GM12878 (cell line): ENCODE measurements around the gene COL25A1. TPM values are rescaled to one million over a fixed set of nuclear protein-coding genes. Genes with fewer than 3 reads are reported as not detected.

Source experiments
- ATAC-seq: fragments of 200-7000 bp; cut with Tn5 transposase; 3 replicates; pipeline ENCODE4 v1.9.1; 2020; ENCODE audit warnings: mild to moderate bottlenecking, moderate library complexity
- BruUV-seq: library from RNA; stranded (reverse); fragments of 400-500 nt; replicated peaks from 2 replicates; lab custom pipeline; 2021; lab: Mats Ljungman, UMichigan
- CTCF ChIA-PET: fragments of 300-600 bp; sonication (Branson Sonifier 250); formaldehyde crosslinking; extraction: SDS; loops from one replicate; lab custom pipeline; 2021; ENCODE audit warnings: inconsistent platforms; lab: Yijun Ruan, JAX
- POLR2A ChIA-PET: fragments of 350-600 bp; formaldehyde crosslinking; extraction: SDS; loops from one replicate; lab custom pipeline; 2021; ENCODE audit warnings: inconsistent platforms; lab: Charles Lee
- RAD21 ChIA-PET: fragments of 300-600 bp; sonication (Branson Sonifier 250); formaldehyde crosslinking; loops from one replicate; lab custom pipeline; 2023; ENCODE audit warnings: antibody characterized with exemption; ENCODE audit not compliant: unreplicated experiment; lab: Charles Lee
- SMC1A ChIA-PET: fragments of 300-600 bp; sonication (Branson Sonifier 250); formaldehyde crosslinking; loops from one replicate; lab custom pipeline; 2023; ENCODE audit not compliant: unreplicated experiment, uncharacterized antibody; lab: Charles Lee
- DNase-seq: peaks from one replicate; pipeline ENCODE4 v3.0.0-alpha.2; 2011; ENCODE audit warnings: low read depth, low spot score
- FAIRE-seq: peaks from 3 replicates; lab custom pipeline; 2011; peaks lifted over from hg19 to GRCh38; lab: Jason Lieb, UNC
- H2AFZ ChIP-seq: 2 replicates; pipeline ENCODE4 v1.6.0; 2011; ENCODE audit warnings: low read depth, low read length, control low read depth; ENCODE audit not compliant: control insufficient read depth
- H3K27ac ChIP-seq: 2 replicates; pipeline ENCODE4 v1.5.1; 2011; ENCODE audit warnings: control low read depth; ENCODE audit not compliant: control insufficient read depth, insufficient read depth
- H3K27me3 ChIP-seq, 2 experiments: replicated peaks in 1 of 2; 2 replicates each; pipeline versions ENCODE4 v1.6.0 to v1.6.1; 2011; ENCODE audit warnings: low read length in 1 of 2; ENCODE audit not compliant: control insufficient read depth in 2 of 2, insufficient read depth in 2 of 2
- H3K36me3 ChIP-seq, 2 experiments: 2 replicates each; pipeline ENCODE4 v1.5.1; 2011; ENCODE audit warnings: low read length in 1 of 2; ENCODE audit not compliant: control insufficient read depth in 2 of 2, insufficient read depth in 2 of 2
- H3K4me1 ChIP-seq: 2 replicates; pipeline ENCODE4 v1.6.1; 2011; ENCODE audit warnings: mild to moderate bottlenecking, low read length, moderate library complexity, mixed read lengths; ENCODE audit not compliant: control insufficient read depth, insufficient read depth
- H3K4me2 ChIP-seq: 2 replicates; pipeline ENCODE4 v1.6.0; 2011; ENCODE audit warnings: control low read depth; ENCODE audit not compliant: control insufficient read depth, insufficient read depth
- H3K4me3 ChIP-seq: fragments of 200-600 bp; sonication (generic); 2 replicates; pipeline ENCODE4 v1.5.1; 2016
- H3K79me2 ChIP-seq: 2 replicates; pipeline ENCODE4 v1.6.0; 2011; ENCODE audit warnings: low read length; ENCODE audit not compliant: control insufficient read depth, insufficient read depth
- H3K9ac ChIP-seq: 2 replicates; pipeline ENCODE4 v1.8.0; 2011; ENCODE audit warnings: low read length, control low read depth, mixed read lengths; ENCODE audit not compliant: control insufficient read depth, insufficient read depth
- H3K9me3 ChIP-seq: replicated peaks from 3 replicates; pipeline ENCODE4 v1.5.1; 2011; ENCODE audit warnings: mild to moderate bottlenecking, low read length; ENCODE audit not compliant: control insufficient read depth, insufficient read depth
- H4K20me1 ChIP-seq: 2 replicates; pipeline ENCODE4 v1.6.0; 2011; ENCODE audit not compliant: control insufficient read depth, insufficient read depth
- BHLHE40 ChIP-seq, 2 experiments: fragments of 450-650 bp in 1 of 2; IDR thresholded peaks; 2 replicates each; pipeline ENCODE4 v1.6.1; 2011 to 2017; ENCODE audit warnings: low read depth in 2 of 2, borderline replicate concordance in 1 of 2, improper control_type of control experiment in 1 of 2, low read length in 1 of 2, mild to moderate bottlenecking in 1 of 2
- BMI1 ChIP-seq: fragments of 450-650 bp; IDR thresholded peaks from 2 replicates; pipeline ENCODE4 v1.6.1; 2016; ENCODE audit warnings: mild to moderate bottlenecking, moderate library complexity, borderline replicate concordance
- CEBPB ChIP-seq, 2 experiments: fragments of 150-350 bp in 1 of 2; IDR thresholded peaks; 2 replicates each; pipeline ENCODE4 v1.6.1; 2012 to 2014; ENCODE audit warnings: low read depth in 2 of 2, low read length in 2 of 2, borderline replicate concordance in 1 of 2, inconsistent platforms in 1 of 2
- EZH2 ChIP-seq: IDR thresholded peaks from 2 replicates; pipeline ENCODE4 v1.6.1; 2012; ENCODE audit warnings: low read depth, mild to moderate bottlenecking, control low read depth, inconsistent platforms, low read length, borderline replicate concordance; ENCODE audit not compliant: control insufficient read depth
- GATAD2B ChIP-seq: fragments of 450-650 bp; conservative IDR thresholded peaks from 2 replicates; pipeline ENCODE4 v1.6.1; 2017; ENCODE audit warnings: low read depth, mild to moderate bottlenecking, moderate library complexity
- IRF4 ChIP-seq: IDR thresholded peaks from 2 replicates; pipeline ENCODE4 v1.6.1; 2011; ENCODE audit warnings: low read depth, low read length
- KAT2A ChIP-seq: conservative IDR thresholded peaks from 2 replicates; pipeline ENCODE4 v1.6.1; 2011; ENCODE audit warnings: low read depth, low read length; ENCODE audit not compliant: control insufficient read depth
- NBN ChIP-seq: fragments of 450-650 bp; IDR thresholded peaks from 2 replicates; pipeline ENCODE4 v1.6.1; 2016
- NR2C2 ChIP-seq: IDR thresholded peaks from 2 replicates; pipeline ENCODE4 v1.6.1; 2011; ENCODE audit warnings: borderline replicate concordance, low read depth; ENCODE audit not compliant: control insufficient read depth, insufficient read length
- PAX5 ChIP-seq: IDR thresholded peaks from 2 replicates; pipeline ENCODE4 v1.6.1; 2011; ENCODE audit warnings: low read depth, low read length, borderline replicate concordance
- POLR2AphosphoS5 ChIP-seq: IDR thresholded peaks from 2 replicates; pipeline ENCODE4 v1.6.1; 2011; ENCODE audit warnings: mild to moderate bottlenecking, low read length, inconsistent platforms
- SMAD5 ChIP-seq: IDR thresholded peaks from 2 replicates; pipeline ENCODE4 v1.6.1; 2016; ENCODE audit warnings: antibody characterized with exemption, low read depth
- SREBF1 ChIP-seq: IDR thresholded peaks from 2 replicates; pipeline ENCODE4 v1.6.1; 2012; ENCODE audit warnings: mild to moderate bottlenecking, low read length
- SRF ChIP-seq, 2 experiments: IDR thresholded peaks; 2 replicates each; pipeline ENCODE4 v1.6.1; 2011; ENCODE audit warnings: low read depth in 2 of 2, low read length in 2 of 2, mild to moderate bottlenecking in 1 of 2, moderate library complexity in 1 of 2
- STAT1 ChIP-seq: fragments of 450-650 bp; conservative IDR thresholded peaks from 2 replicates; pipeline ENCODE4 v1.6.1; 2014; ENCODE audit warnings: antibody characterized with exemption, mild to moderate bottlenecking
- SUPT20H ChIP-seq: IDR thresholded peaks from 2 replicates; pipeline ENCODE4 v1.6.1; 2011; ENCODE audit warnings: low read depth, mild to moderate bottlenecking, low read length, moderate library complexity, borderline replicate concordance; ENCODE audit not compliant: control insufficient read depth
- TCF12 ChIP-seq: IDR thresholded peaks from 2 replicates; pipeline ENCODE4 v1.6.1; 2011; ENCODE audit warnings: low read depth, mild to moderate bottlenecking, low read length
- WRNIP1 ChIP-seq: IDR thresholded peaks from 2 replicates; pipeline ENCODE4 v1.6.1; 2011; ENCODE audit warnings: low read depth, low read length, improper control_type of control experiment, borderline replicate concordance
- ZNF384 ChIP-seq: IDR thresholded peaks from 2 replicates; pipeline ENCODE4 v1.6.1; 2012; ENCODE audit warnings: low read depth, mild to moderate bottlenecking, low read length, improper control_type of control experiment, borderline replicate concordance
- WGBS: methylation state at CpG from one replicate; pipeline ENCODE4 v1.1.6; 2016; ENCODE audit warnings: low lambda C conversion rate; ENCODE audit not compliant: insufficient replicate concordance, insufficient coverage; ENCODE audit errors: missing lambda C conversion rate; 5-methylcytosine and 5-hydroxymethylcytosine counted together
- in situ Hi-C: fragments of 300-500 bp; cut with MboI; formaldehyde crosslinking; loops from 9 replicates; pipeline ENCODE4 v1.14.3; 2018; ENCODE audit warnings: mixed read lengths
- intact Hi-C: fragments of 100-400 bp; cut with micrococcal nuclease; formaldehyde crosslinking; loops from one replicate; pipeline ENCODE4 v1.14.2; 2022; ENCODE audit not compliant: unreplicated experiment
- polyA plus RNA-seq, 11 experiments: library from polyadenylated mRNA; depleted of rRNA in 4 of 11; unstranded in 6 of 11; stranded (reverse) in 5 of 11; fragments of >200 nt; fragmentation: Nextera tagmentation in 4 of 11; fragmentation: Illumina TruSeq in 1 of 11; extraction: Ambion mirVana in 4 of 11; extraction: Trizol in 1 of 11; gene quantifications; 1 replicate in 1 of 11; 2 replicates in 10 of 11; pipeline versions ENCODE4 v1.2.1 to v1.2.3, GENCODE V29; 2011 to 2016; ENCODE audit warnings: inconsistent platforms in 2 of 11, missing spikeins in 2 of 11, low read depth in 1 of 11
- total RNA-seq, 4 experiments: library from RNA; depleted of rRNA in 3 of 4; stranded (reverse); fragments of >200 nt in 3 of 4; fragmentation: Illumina TruSeq in 1 of 4; extraction: Trizol in 1 of 4; gene quantifications; 2 replicates each; pipeline versions ENCODE4 v1.2.1 to v1.2.3, GENCODE V29; 2013 to 2021
- TF ChIP-seq, protein P1 (sequence below): IDR thresholded peaks from 2 replicates; pipeline ENCODE4 v1.6.1; 2012; ENCODE audit warnings: low read depth, low read length, improper control_type of control experiment

The COL25A1 gene
- total and polyA plus RNA-seq, 10 of the 15 experiments (the other 5 are each of a cell fraction or from before 2014, with no cell fraction given), result 0.01 to 0.26 (median 0.12) TPM; not detected in 6

DNA sequence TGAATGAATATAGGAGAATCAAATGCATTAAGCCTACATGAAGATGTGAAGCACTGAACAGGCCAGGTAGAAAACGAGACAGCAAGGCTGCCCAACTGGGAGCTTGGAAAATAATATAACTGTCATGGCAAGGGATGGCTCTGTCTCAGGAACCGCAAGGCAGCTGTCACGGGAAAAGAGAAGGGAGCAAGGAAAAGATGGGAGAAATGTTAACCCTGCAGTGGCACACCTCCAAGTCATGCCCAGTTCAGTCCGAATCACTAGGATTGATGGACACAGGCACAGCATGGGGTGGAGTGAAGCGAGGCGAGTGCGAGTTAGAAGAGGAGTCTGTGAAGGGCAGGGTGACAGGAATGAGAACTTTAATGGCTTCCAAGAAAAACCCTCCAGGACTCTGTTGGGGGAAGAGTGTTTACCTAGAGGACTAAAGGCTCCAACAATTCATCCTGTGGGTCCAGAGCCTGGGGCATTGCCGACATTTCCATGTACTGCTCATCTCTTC, 395.5 kb downstream of the COL25A1 start:
- Histone ChIP-seq H4K20me1 (no peaks in the 10 kb centered on the region), H3K4me1 (no peaks in the 10 kb centered on the region), H2AFZ (no peak overlapping the region), H3K4me3 (no peak overlapping the region), H3K9ac (no peak overlapping the region), H3K27me3 (peaks cover 0 to 2% of the 10 kb centered on the region in 2 experiments; a peak in 1 of 4 replicates), H3K9me3 (no peaks in the 10 kb centered on the region), H3K27ac (no peak overlapping the region), H3K79me2 (no peaks in the 10 kb centered on the region), H3K36me3 (no peaks in the 10 kb centered on the region), H3K4me2 (no peak overlapping the region)
- ATAC-seq (no peak), DNase-seq (no peak), FAIRE-seq (no peak)
- CTCF ChIA-PET, result no interaction called here
- SMC1A ChIA-PET, result no interaction called here
- POLR2A ChIA-PET, result no interaction called here
- BruUV-seq, result no TSS peak
- intact Hi-C loops, result no loop called here
- TF ChIP-seq STAT1 (no peak), PAX5 (no peak), SUPT20H (no peak), EZH2 (no peak), WRNIP1 (no peak), SMAD5 (no peak), CEBPB (IDR thresholded peaks at IDR 0.05; ENCODE audit: borderline replicate concordance in 1 of 2, low read depth in 2 of 2, low read length in 2 of 2) (no peak)
- in situ Hi-C loops, result no loop called here
- WGBS, result 46% methylated on average over 8 of the region's 8 CpGs
- RAD21 ChIA-PET, result no interaction called here

DNA sequence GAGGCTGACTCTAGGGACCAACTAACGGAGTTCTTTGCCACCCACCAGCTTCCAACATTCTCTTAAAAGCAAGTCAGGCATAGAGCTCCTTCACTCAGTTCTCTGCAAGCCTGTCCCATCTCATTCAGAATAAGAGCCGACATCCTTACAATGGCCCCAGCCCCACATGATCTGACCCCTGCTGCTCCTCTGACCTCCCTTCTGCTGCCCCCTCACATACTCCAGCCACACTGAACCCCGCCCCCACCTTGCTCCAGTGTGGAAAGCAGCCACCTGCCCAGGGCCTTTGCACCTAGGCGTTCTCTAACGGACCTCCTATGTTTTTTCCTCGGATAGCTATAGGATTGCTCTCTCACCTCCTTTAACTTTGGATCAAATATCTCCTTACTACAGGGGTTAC, 396.5 kb downstream of the COL25A1 start:
- DNase-seq (no peak), FAIRE-seq (no peak), ATAC-seq (no peak)
- Histone ChIP-seq H3K9ac (no peak overlapping the region), H3K4me1 (no peaks in the 10 kb centered on the region), H3K27ac (no peak overlapping the region), H3K36me3 (no peaks in the 10 kb centered on the region), H3K4me3 (no peak overlapping the region), H3K79me2 (no peaks in the 10 kb centered on the region), H4K20me1 (no peaks in the 10 kb centered on the region), H3K4me2 (no peak overlapping the region), H3K9me3 (no peaks in the 10 kb centered on the region), H3K27me3 (peaks cover 0 to 2% of the 10 kb centered on the region in 2 experiments; a peak in 1 of 4 replicates), H2AFZ (no peak overlapping the region)
- intact Hi-C loops, result no loop called here
- in situ Hi-C loops, result no loop called here
- ChIA-PET CTCF (no interaction called here), POLR2A (no interaction called here), RAD21 (no interaction called here), SMC1A (no interaction called here)
- no TSS peak for BruUV-seq
- 44% methylated on average over 5 of the region's 6 CpGs for WGBS
- TF ChIP-seq GATAD2B (no peak), IRF4 (no peak), POLR2AphosphoS5 (no peak), ZNF384 (no peak), SREBF1 (no peak), SRF (IDR thresholded peaks at IDR 0.05; ENCODE audit: low read depth in 2 of 2, low read length in 2 of 2) (no peak), BMI1 (no peak), BHLHE40 (IDR thresholded peaks at IDR 0.05; ENCODE audit: borderline replicate concordance in 1 of 2, low read depth in 2 of 2, low read length in 1 of 2) (no peak), NBN (no peak), NR2C2 (no peak), TCF12 (no peak), KAT2A (no peak)
- TF ChIP-seq, protein P1, sequence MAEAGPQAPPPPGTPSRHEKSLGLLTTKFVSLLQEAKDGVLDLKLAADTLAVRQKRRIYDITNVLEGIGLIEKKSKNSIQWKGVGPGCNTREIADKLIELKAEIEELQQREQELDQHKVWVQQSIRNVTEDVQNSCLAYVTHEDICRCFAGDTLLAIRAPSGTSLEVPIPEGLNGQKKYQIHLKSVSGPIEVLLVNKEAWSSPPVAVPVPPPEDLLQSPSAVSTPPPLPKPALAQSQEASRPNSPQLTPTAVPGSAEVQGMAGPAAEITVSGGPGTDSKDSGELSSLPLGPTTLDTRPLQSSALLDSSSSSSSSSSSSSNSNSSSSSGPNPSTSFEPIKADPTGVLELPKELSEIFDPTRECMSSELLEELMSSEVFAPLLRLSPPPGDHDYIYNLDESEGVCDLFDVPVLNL, result no peak
